Measurements from ENCODE around the gene LBHD1. TPM values are rescaled to one million over a fixed set of nuclear protein-coding genes. Genes with fewer than 3 reads are reported as not detected.
"Not testable (repeated sequence)": the region's sequence is repeated elsewhere in the genome, so short reads cannot be mapped to it uniquely, and the experiment has no call there.

LBHD1 gene
- total RNA-seq = 4.5 and 5.0 TPM in 2 replicates
- 4.8 TPM for polyA plus RNA-seq (2012)

DNA sequence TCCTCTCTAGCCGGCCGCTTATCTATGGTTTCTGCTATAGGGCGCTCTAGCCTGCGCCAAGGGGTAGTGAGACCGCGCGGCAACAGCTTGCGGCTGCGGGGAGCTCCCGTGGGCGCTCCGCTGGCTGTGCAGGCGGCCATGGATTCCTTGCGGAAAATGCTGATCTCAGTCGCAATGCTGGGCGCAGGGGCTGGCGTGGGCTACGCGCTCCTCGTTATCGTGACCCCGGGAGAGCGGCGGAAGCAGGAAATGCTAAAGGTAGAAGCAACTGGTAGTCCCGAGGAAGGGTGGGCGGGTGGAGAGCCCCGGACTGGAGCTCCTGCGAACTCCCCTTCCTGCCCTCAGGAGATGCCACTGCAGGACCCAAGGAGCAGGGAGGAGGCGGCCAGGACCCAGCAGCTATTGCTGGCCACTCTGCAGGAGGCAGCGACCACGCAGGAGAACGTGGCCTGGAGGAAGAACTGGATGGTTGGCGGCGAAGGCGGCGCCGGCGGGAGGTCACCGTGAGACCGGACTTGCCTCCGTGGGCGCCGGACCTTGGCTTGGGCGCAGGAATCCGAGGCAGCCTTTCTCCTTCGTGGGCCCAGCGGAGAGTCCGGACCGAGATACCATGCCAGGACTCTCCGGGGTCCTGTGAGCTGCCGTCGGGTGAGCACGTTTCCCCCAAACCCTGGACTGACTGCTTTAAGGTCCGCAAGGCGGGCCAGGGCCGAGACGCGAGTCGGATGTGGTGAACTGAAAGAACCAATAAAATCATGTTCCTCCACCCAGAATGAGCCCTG lies at the start of gene LBHD1, which contains the start of gene UQCC3:
LBHD1 (minus strand) TSS at position 660 of the 782 bp plus-strand sequence. CDS start 2,236 bp downstream, outside the sequence.
UQCC3 (plus strand) TSS at position 66 of the 782 bp plus-strand sequence; CDS start at position 139, 73 bp downstream.
- peak; percentile 91 for DNase-seq (ENCODE audit: low read depth)

DNA sequence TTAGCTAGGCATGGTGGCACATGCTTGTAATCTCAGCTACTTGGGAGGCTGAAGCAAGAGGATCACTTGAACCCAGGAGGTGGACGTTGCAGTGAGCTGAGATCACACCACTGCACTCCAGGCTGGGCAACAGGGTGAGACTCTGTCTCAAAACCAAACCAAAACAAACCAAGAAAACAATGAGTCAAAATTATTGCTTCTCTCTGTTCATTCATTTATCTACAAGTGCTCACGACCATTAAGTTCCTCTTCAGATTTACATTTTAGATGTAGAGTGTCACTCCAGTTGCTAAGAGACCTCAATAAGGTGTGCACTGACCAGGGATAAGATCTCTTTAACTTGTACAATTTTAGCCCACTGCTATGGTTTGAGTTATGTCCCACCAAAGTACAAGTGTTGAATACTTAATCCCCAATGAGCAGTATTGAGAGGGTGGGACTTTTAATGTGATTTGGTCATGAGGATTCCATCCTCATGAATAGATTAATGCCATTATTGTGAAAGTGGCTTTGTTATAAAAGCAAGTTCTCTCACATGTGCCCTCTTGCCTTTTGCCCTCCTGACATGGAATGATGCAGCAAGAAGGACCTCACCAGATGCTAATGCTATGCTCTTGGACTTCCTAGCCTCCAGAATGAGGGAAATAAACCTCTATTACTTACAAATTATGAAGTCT lies 47.4 kb upstream of the LBHD1 start:
- no peak for DNase-seq (ENCODE audit: low read depth)

DNA sequence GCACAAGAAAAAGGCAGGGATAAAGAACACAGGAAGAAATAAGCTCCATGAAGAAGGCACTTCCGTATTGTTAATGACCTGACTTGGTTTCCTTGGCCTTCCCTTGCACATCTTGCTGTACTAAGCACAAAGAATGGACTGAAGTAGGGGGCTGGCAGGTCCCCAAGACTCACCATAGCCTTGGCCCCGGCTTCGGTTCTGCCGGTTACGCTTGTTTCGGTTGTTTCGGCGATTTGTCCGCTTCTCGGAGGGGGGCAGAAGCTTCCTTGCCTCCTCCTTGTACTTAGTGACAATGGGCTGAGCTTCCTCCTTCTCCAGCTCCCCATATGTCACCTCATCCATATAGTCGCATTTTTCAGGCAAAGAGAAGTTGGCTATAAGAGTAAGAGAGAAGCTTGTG lies 44.7 kb upstream of the LBHD1 start:
- DNase-seq (ENCODE audit: low read depth) = no peak

DNA sequence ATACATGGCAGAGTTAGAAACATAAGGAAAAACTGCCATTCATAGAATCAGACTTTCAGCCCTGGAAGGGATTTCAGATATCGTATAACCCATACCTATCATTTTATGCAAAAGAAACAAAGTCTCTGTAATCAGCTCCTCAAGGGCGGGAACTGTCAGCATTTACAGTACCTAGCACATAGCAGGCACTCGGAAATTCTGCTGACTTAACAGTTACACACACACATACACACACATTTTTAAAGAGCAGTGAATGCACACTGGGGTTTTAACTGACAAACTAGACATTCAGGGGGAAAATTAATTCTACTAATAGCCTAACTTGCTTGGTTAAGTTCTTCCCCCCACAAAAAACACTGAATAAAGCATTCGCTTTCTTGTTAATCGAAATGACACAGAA lies 44.1 kb upstream of the LBHD1 start:
- no peak for DNase-seq (ENCODE audit: low read depth)

DNA sequence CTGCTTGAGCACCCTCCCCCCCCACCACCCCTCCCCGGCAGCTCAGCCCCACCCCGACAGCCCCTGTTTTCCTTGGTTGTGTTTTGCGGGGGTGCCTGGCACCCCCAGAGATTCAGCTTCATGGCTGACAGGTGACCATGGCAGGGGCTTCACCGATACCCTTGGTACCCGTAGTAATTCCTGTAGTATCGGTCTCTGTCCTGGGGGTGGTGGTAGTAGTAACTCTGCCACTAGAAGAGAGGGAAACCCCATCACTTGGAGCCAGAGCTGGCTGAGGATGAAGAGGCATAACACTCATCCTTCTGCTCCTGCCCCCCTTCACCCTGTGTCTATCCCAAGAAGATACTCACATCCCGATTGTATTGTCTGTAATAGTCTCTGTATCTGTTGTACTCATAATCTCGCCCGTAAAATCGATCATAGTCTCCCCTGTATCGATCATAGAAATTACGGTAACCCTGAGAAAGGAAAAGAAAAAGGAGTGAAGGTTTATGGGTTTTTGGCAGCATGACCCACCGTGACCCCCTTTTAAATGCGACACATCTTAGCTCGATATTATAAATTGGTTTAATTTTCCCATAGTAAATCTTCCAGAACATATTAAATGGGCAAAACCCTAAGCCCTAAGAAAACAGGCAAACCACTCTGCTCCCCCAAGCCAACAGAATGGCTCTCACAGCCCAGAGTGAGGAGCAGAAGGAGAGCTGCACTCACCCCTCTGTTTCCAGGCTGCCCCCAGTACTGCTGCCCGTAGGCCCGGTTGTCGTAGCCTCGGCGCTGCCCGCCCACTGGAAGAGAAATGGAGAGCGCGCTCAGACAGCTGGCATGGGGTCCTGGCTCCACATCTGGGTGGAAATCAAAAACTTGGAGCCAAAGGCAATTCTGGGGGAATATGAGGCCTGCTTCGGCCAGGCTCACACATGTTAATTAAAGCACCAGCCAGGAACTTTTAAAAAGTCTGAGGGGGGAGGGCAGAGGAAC lies 43.4 kb upstream of the LBHD1 start:
- DNase-seq (ENCODE audit: low read depth) = no peak

DNA sequence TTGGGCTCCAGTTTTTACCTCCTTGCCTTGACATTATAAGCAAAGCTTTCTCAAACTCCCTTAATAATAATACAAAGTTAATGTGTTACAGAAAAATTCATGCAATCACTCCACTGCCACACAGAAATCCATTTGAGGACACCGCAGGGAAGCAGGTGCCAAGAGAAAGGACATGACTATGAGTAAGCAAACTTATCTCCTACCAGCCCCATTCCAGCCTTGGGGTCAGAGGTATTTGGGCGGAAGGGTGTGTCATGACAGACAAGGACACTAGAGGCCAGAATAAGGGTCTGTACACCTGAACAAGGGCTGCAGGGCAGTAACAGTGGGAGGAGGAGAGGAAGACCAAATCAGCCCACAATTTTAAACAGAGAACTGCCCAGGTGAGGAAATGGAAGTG lies 41.3 kb upstream of the LBHD1 start:
- peak; percentile 31 for DNase-seq (ENCODE audit: low read depth)

DNA sequence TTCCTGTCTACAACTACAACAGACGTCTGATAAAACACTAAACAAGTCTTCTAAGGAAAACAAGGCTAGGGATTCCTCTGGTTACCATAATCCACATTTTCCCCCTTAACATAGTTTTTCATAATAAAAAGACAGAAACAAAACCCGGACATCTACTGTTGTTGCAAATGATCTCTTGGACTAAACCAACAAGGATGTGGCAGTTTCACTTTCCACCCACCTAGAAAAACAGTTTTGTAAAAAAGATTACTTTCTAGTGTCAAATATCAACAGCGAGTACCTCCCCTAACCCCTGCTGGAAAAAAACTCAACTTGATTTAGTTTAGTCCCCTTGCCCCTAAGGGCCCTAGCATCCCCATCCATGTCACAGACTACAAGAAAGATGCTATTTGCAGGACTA lies 40.8 kb upstream of the LBHD1 start:
- DNase-seq (ENCODE audit: low read depth) = no peak

- DNase-seq (ENCODE audit: low read depth) = no peak
These were observed 40.3 kb upstream of the LBHD1 start for GRCh38 chr11:62712276-62712812.

DNA sequence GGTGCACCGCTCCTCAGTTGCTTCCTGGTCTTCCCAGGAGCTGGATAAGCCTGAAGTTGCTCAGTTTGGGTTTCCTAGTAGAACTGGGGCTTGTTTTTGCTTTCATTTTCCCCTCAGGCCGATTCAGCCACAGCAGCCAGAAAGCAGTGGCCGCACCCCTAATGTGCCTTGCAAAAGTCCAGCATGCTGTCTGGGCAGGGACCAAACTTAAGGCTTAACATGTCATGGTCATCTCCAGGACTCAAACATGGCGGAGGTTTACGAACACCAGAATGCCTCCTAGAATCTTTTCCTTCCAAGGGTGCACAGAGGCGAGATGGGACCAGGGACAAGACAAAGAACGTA lies 37.9 kb upstream of the LBHD1 start:
- DNase-seq (ENCODE audit: low read depth) = no peak

DNA sequence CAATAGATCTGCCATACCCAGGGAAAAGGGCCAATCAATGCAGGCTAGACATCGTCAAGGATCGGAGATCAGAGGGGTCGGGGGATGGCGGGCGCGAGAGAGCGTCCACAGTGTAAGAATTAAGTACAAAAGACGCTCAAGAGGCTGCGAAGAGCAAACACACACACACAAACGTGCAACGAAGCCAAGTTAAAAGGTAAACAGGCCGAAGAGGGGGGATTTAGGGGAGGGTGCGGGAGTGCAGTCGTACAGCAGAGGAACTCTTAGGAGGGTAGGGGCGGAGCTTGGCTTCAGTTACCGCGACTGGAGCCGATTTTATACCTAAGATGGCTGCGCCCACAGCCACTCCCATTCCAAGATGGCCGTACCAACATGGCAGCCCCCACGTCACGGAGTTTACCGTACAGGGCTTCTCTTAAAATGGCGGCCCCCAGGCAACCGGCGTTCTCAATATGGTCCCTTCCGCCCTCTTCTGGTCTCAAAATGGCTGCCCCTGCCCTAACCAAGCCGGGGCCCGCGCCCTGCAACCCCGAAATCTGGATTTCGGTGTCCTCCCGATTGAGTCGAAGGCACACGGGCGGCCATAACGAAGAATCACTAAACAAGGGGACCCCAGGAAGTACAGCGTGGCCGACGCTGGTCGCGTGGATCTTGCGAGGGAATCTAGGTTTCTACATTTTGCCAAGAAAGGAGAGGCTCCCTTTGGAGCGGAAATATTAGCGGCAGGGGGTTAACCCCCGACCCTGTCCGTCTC lies 37.4 kb upstream of the LBHD1 start:
- DNase-seq (ENCODE audit: low read depth) = peak; percentile 98

DNA sequence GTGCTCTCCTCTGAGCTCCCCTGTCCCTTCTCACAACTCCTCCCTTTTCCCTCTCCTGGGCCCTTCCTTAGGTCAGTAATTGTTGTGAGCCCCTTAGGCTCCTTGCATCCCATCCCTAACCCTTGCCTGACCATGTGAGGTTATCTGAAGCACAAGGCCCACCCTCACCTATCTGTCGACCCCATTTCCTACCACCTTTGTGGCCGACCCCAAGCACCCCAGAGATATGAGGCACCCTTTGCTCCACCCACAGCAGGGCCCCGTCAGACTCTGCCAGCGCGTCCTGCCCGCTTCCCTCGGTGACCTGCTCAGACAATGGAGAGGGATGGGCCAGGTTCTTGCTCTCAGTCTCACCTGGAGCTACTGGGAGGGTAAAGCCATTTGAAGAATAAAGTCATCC lies 36.7 kb upstream of the LBHD1 start:
- no peak for DNase-seq (ENCODE audit: low read depth)

DNA sequence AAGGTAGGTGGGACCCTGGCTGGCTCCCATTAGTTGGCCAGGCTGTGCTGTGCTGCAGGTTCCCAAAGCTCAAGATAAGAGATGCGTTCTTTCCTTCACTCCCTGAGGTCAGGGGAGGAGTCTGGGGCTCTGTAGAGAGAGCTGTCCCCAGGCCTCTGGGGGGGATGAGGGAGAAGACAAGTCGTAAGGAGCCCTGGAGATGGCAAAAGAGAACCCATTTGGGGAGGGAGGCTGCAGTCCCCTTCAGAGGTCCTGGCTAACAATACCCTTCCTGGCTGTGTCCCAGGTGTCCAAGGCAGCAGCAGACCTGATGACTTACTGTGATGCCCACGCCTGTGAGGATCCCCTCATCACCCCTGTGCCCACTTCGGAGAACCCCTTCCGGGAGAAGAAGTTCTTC lies 36.3 kb upstream of the LBHD1 start:
- no peak for DNase-seq (ENCODE audit: low read depth)

GRCh38 chr11:62707277-62707861 lies 35.3 kb upstream of the LBHD1 start, which contains the start of the genes BSCL2 and GNG3:
BSCL2 (minus strand) TSS chr11:62707424; CDS start chr11:62707195, 229 bp downstream.
GNG3 (plus strand) TSS chr11:62707676; CDS start chr11:62708296, 620 bp downstream.
- DNase-seq (ENCODE audit: low read depth) = no peak

DNA sequence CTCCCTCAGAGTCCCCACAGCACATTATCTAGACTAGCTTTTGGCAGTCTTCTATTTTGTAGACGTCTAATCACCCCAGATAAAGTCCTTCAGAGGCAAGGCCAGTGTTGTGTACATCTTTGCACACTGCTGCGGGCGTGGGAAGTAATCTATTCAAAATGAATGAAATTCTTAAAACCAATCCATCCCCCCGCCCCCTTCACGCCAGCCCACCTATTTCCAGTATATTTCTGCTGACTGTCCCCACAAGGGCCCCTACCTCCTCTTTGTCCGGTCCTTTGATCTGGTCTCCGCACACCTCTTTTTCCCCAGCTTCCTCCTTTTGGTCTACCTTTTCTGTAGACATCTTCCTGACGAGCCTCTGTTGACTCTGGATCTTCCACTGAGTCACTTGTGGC lies 34.8 kb upstream of the LBHD1 start:
- DNase-seq (ENCODE audit: low read depth) = no peak

GRCh38 chr11:62705880-62706849 lies 34.1 kb upstream of the LBHD1 start:
- peak; percentile 95 for DNase-seq (ENCODE audit: low read depth)

- no peak for DNase-seq (ENCODE audit: low read depth)
These were observed 33.3 kb upstream of the LBHD1 start for GRCh38 chr11:62705413-62705812.

GRCh38 chr11:62703921-62704320 lies 31.9 kb upstream of the LBHD1 start:
- not testable (repeated sequence) for DNase-seq (ENCODE audit: low read depth)

DNA sequence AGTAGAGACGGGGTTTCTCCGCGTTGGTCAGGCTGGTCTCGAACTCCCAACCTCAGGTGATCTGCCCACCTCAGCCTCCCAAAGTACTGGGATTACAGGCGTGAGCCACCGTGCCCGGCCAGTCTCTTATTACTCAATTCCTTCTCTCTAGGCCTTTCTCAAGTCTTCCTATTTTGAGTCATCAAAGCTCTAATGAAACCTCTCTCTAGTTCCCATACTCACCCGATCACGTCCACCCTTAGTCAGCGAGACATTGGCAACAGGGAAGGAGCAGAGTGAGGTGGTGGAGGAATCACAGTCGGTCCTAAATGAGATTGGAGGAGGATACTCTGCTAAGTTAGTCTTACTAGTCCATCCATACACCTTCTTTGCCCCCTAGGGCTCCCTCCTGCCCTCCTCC lies 30.2 kb upstream of the LBHD1 start:
- no peak for DNase-seq (ENCODE audit: low read depth)

Measured in myocyte (in vitro differentiated cells).